HFF-Myc (cell line): ENCODE data around the gene TMEM235.

ENCODE experiments used
- DNase-seq: peaks from one replicate; pipeline ENCODE4 v3.0.0-alpha.2; 2011; ENCODE audit warnings: low read depth; ENCODE audit errors: extremely low read depth
- H3K4me3 ChIP-seq: replicated peaks from 2 replicates; pipeline ENCODE4 v1.5.1; 2011; ENCODE audit warnings: low read depth, mild to moderate bottlenecking, control low read depth, low read length
- TF ChIP-seq, protein P1 (sequence below): IDR thresholded peaks from 2 replicates; pipeline ENCODE4 v1.5.1; 2012; ENCODE audit warnings: mild to moderate bottlenecking, low read depth, low read length, control low read depth; ENCODE audit errors: missing control alignments

The TMEM235 gene

DNA sequence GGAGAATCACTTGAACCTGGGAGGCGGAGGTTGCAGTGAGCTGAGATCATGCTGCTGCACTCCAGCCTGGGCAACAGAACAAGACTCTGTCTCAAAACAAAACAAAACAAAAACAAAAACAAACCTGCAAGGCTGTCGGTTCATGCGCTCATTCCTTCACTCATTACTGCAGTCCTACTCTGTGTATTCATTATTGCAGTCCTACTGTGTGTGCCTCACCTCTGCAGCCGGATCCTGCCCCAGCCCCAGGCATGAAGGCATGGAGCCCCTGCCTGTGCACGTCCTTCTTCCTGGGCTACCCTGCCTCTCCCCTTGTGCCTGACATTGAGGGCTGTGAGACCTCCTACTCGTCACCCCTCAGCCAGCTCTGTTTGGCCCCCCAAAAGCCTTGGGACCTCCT is 57.6 kb downstream of the TMEM235 start:
- H3K4me3 ChIP-seq: no peak overlapping the region
- TF ChIP-seq, protein P1, sequence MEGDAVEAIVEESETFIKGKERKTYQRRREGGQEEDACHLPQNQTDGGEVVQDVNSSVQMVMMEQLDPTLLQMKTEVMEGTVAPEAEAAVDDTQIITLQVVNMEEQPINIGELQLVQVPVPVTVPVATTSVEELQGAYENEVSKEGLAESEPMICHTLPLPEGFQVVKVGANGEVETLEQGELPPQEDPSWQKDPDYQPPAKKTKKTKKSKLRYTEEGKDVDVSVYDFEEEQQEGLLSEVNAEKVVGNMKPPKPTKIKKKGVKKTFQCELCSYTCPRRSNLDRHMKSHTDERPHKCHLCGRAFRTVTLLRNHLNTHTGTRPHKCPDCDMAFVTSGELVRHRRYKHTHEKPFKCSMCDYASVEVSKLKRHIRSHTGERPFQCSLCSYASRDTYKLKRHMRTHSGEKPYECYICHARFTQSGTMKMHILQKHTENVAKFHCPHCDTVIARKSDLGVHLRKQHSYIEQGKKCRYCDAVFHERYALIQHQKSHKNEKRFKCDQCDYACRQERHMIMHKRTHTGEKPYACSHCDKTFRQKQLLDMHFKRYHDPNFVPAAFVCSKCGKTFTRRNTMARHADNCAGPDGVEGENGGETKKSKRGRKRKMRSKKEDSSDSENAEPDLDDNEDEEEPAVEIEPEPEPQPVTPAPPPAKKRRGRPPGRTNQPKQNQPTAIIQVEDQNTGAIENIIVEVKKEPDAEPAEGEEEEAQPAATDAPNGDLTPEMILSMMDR: no peak
- DNase-seq: no peak

DNA sequence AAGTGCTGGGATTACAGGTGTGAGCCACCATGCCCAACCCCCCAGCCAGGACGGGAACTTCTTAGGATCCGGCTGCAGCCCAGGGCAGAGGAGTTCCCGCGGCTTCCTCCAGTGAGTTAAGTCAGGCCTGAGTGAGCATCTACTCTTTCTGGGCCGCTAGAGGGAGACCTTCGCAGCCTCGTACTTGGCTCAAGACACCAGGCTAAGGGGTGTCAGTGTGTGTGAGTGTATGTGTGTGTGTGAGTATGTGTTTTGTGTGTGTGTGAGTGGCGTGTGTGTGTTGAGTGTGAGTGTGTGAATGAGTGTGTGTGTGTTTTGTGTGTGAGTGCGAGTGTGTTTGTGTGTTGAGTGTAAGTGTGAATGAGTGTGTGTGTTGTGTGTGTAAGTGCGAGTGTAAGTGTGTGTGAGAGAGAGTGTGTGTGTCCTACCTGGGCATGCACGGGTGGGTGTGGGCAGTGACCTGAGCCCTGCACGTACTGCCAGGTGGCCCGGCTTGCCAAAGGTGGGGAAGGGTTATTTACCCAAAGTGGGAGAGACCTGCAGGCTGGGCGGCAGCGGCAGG is 58.5 kb downstream of the TMEM235 start:
- DNase-seq: peak; percentile 82
- H3K4me3 ChIP-seq: no peak overlapping the region
- TF ChIP-seq, protein P1: peak; percentile 90
